HCT116 (cell line): ENCODE results near the gene RFWD3. TPM values are rescaled to one million over a fixed set of nuclear protein-coding genes. Genes with fewer than 3 reads are reported as not detected.

Source experiments
- ATAC-seq: fragments of 200-7000 bp; cut with Tn5 transposase; 2 replicates; pipeline ENCODE4 v1.9.1; 2020; ENCODE audit warnings: mild to moderate bottlenecking, moderate library complexity
- BruUV-seq: library from RNA; stranded (reverse); fragments of 400-500 nt; replicated peaks from 2 replicates; lab custom pipeline; 2021; lab: Mats Ljungman, UMichigan
- CTCF ChIA-PET: fragments of 300-600 bp; sonication (Branson Sonifier 250); formaldehyde crosslinking; loops from one replicate; lab custom pipeline; 2021; ENCODE audit warnings: antibody characterized with exemption; lab: Charles Lee
- POLR2A ChIA-PET: fragments of 300-600, 350-600 bp; sonication (Branson Sonifier 250); formaldehyde crosslinking; loops from one replicate; lab custom pipeline; 2021; ENCODE audit warnings: antibody characterized with exemption; lab: Charles Lee
- RAD21 ChIA-PET, 2 experiments: fragments of 300-600 bp; sonication (Branson Sonifier 250); formaldehyde crosslinking; loops; one replicate each; lab custom pipeline; 2023; ENCODE audit warnings: low total read pairs in 2 of 2; ENCODE audit not compliant: uncharacterized antibody in 2 of 2, unreplicated experiment in 2 of 2, low non-redundant PET in 1 of 2; lab: Charles Lee
- DNase-seq: peaks from one replicate; pipeline ENCODE4 v3.0.0-alpha.2; 2010; ENCODE audit warnings: low read depth, low spot score
- H2AFZ ChIP-seq: fragments of 200-600 bp; shearing (Covaris generic), sonication (generic); 2 replicates; pipeline ENCODE4 v1.6.1; 2017; ENCODE audit warnings: low read depth, mixed run types, mixed read lengths, antibody characterized with exemption, low read length; ENCODE audit not compliant: poor library complexity, severe bottlenecking
- H3K27ac ChIP-seq: 2 replicates; pipeline ENCODE4 v1.5.1; 2012; ENCODE audit warnings: low read depth, low read length
- H3K27me3 ChIP-seq: fragments of 200-600 bp; sonication (generic); 2 replicates; pipeline ENCODE4 v1.6.1; 2016; ENCODE audit warnings: mixed run types, low read length, mixed read lengths; ENCODE audit not compliant: insufficient read depth
- H3K36me3 ChIP-seq, 2 experiments: fragments of 200-500 bp in 1 of 2; fragments of 200-600 bp in 1 of 2; sonication (Bioruptor generic) in 1 of 2; sonication (generic) in 1 of 2; 2 replicates each; pipeline versions ENCODE4 v1.5.1 to v1.6.1; 2014 to 2016; ENCODE audit warnings: low read length in 2 of 2, inconsistent platforms in 1 of 2, mixed read lengths in 1 of 2, mixed run types in 1 of 2; ENCODE audit not compliant: insufficient read depth in 2 of 2, control insufficient read depth in 1 of 2
- H3K4me1 ChIP-seq, 2 experiments: fragments of 200-600 bp in 1 of 2; sonication (generic) in 1 of 2; 2 replicates each; pipeline versions ENCODE4 v1.5.1 to v1.6.1; 2012 to 2017; ENCODE audit warnings: low read length in 2 of 2, inconsistent platforms in 1 of 2, mild to moderate bottlenecking in 1 of 2, mixed read lengths in 1 of 2, mixed run types in 1 of 2, moderate library complexity in 1 of 2; ENCODE audit not compliant: insufficient read depth in 2 of 2, control insufficient read depth in 1 of 2
- H3K4me2 ChIP-seq: fragments of 200-600 bp; sonication (generic); 2 replicates; pipeline ENCODE4 v1.6.1; 2017; ENCODE audit warnings: mixed run types, low read length, mixed read lengths
- H3K4me3 ChIP-seq, 2 experiments: fragments of 200-600 bp in 1 of 2; sonication (generic) in 1 of 2; replicated peaks in 1 of 2; 2 replicates each; pipeline ENCODE4 v1.5.1; 2011 to 2016; ENCODE audit warnings: low read length in 2 of 2, control low read depth in 1 of 2, low read depth in 1 of 2, mild to moderate bottlenecking in 1 of 2, mixed read lengths in 1 of 2, mixed run types in 1 of 2
- H3K79me2 ChIP-seq: fragments of 200-600 bp; sonication (generic); 2 replicates; pipeline ENCODE4 v1.6.1; 2017; ENCODE audit warnings: mild to moderate bottlenecking, mixed run types, low read length, moderate library complexity, mixed read lengths; ENCODE audit not compliant: insufficient read depth
- H3K9ac ChIP-seq: fragments of 200-600 bp; sonication (generic); 2 replicates; pipeline ENCODE4 v1.6.1; 2016; ENCODE audit warnings: low read length, mixed read lengths
- H3K9me2 ChIP-seq: fragments of 200-600 bp; sonication (generic), shearing (Covaris generic); 2 replicates; pipeline ENCODE4 v1.6.1; 2017; ENCODE audit warnings: mixed run types, mild to moderate bottlenecking, moderate library complexity; ENCODE audit not compliant: insufficient read depth
- H3K9me3 ChIP-seq, 2 experiments: fragments of 200-500 bp in 1 of 2; fragments of 200-600 bp in 1 of 2; sonication (Bioruptor generic) in 1 of 2; sonication (generic) in 1 of 2; 2 replicates each; pipeline ENCODE4 v1.6.1; 2014 to 2017; ENCODE audit warnings: low read length in 2 of 2, mixed read lengths in 2 of 2, inconsistent platforms in 1 of 2, low read depth in 1 of 2, mild to moderate bottlenecking in 1 of 2, mixed run types in 1 of 2, moderate library complexity in 1 of 2; ENCODE audit not compliant: control insufficient read depth in 1 of 2, insufficient read depth in 1 of 2
- H4K20me1 ChIP-seq: fragments of 200-600 bp; sonication (generic), shearing (Covaris generic); 2 replicates; pipeline ENCODE4 v1.6.1; 2017; ENCODE audit warnings: mixed run types, mild to moderate bottlenecking, moderate library complexity; ENCODE audit not compliant: insufficient read depth
- ATF3 ChIP-seq: IDR thresholded peaks from 2 replicates; pipeline ENCODE4 v1.6.1; 2012
- CBX3 ChIP-seq: IDR thresholded peaks from 2 replicates; pipeline ENCODE4 v1.6.1; 2012; ENCODE audit warnings: low read depth
- CEBPB ChIP-seq: IDR thresholded peaks from 2 replicates; pipeline ENCODE4 v1.6.1; 2012; ENCODE audit warnings: low read depth
- EGR1 ChIP-seq: IDR thresholded peaks from 2 replicates; pipeline ENCODE4 v1.6.1; 2012; ENCODE audit warnings: low read depth
- EZH2 ChIP-seq: fragments of 200-600 bp; sonication (generic); IDR thresholded peaks from 2 replicates; pipeline ENCODE4 v1.6.1; 2017; ENCODE audit warnings: antibody characterized with exemption, mixed run types
- EZH2phosphoT487 ChIP-seq: fragments of 200-600 bp; IDR thresholded peaks from 2 replicates; pipeline ENCODE4 v1.6.1; 2018; ENCODE audit warnings: antibody characterized with exemption, borderline replicate concordance
- JUND ChIP-seq: IDR thresholded peaks from 2 replicates; pipeline ENCODE4 v1.6.1; 2012
- POLR2AphosphoS5 ChIP-seq: IDR thresholded peaks from 2 replicates; pipeline ENCODE4 v1.6.1; 2011; ENCODE audit warnings: mild to moderate bottlenecking, low read depth, low read length, moderate library complexity
- RAD21 ChIP-seq: IDR thresholded peaks from 2 replicates; pipeline ENCODE4 v1.6.1; 2012; ENCODE audit warnings: low read depth, mild to moderate bottlenecking
- SP1 ChIP-seq: IDR thresholded peaks from 2 replicates; pipeline ENCODE4 v1.6.1; 2012; ENCODE audit warnings: low read depth
- SRF ChIP-seq: IDR thresholded peaks from 2 replicates; pipeline ENCODE4 v1.6.1; 2012; ENCODE audit warnings: low read depth
- TCF7L2 ChIP-seq: IDR thresholded peaks from 2 replicates; pipeline ENCODE4 v1.7.0; 2011; ENCODE audit warnings: borderline replicate concordance, inconsistent platforms; ENCODE audit not compliant: insufficient read depth, insufficient read length; ENCODE audit errors: extremely low read depth
- YY1 ChIP-seq: IDR thresholded peaks from 2 replicates; pipeline ENCODE4 v1.6.1; 2011; ENCODE audit warnings: low read length, low read depth, moderate library complexity, mild to moderate bottlenecking; ENCODE audit not compliant: insufficient replicate concordance; ENCODE audit errors: extremely low read depth
- ZFX ChIP-seq: fragments of 450-650 bp; IDR thresholded peaks from 2 replicates; pipeline ENCODE4 v1.6.1; 2017
- intact Hi-C: fragments of 100-400 bp; cut with micrococcal nuclease; formaldehyde crosslinking; loops from 2 replicates; pipeline ENCODE4 v1.10.0; 2022
- total RNA-seq: library from RNA; stranded (reverse); gene quantifications from one replicate; pipeline ENCODE4 v1.2.1, GENCODE V29; 2021; ENCODE audit not compliant: unreplicated experiment

The RFWD3 gene
- total RNA-seq, 1 experiment from 2014 or later: 83.6 TPM

- TF ChIP-seq EZH2phosphoT487 (no peak), JUND (no peak), SRF (no peak), TCF7L2 (no peak), RAD21 (no peak), EZH2 (no peak)
- TF ChIP-seq, all 23 proteins: peak for 0
These were observed 58.7 kb downstream of the RFWD3 start (continued) for GRCh38 chr16:74607962-74608356.

- 0 out of 2 replicates have a peak, but pooled peaks cover 6% of the 10 kb centered on the region for H4K20me1 ChIP-seq
- no peaks in the 10 kb centered on the region for H3K9me3 ChIP-seq
- peak overlapping the region; percentile 97 for H3K27ac ChIP-seq
- DNase-seq: no peak
- CTCF ChIA-PET: no interaction called here
- no peaks in the 10 kb centered on the region for H3K27me3 ChIP-seq
- peak overlapping the region; percentile 34 for H2AFZ ChIP-seq
- intact Hi-C loops: loop anchor here (10.0 kb wide), 1 partner anchor 123 kb away; no protein-coding TSS in a partner anchor
- POLR2A ChIA-PET: interaction anchor here (0.7 to 1.7 kb wide), 7 partner anchors 9 to 648 kb away, joined by 3 to 8 read pairs (median 7); no protein-coding TSS in a partner anchor
- TF ChIP-seq YY1 (peak; percentile 96), ATF3 (no peak), POLR2AphosphoS5 (no peak), ZFX (no peak), EGR1 (peak; percentile 60; the same call in 1 of the 2 replicates), SP1 (peak; percentile 16; the same call in 1 of the 2 replicates), CBX3 (0 out of 2 replicates have a peak, but pooled peaks have one; percentile 14), CEBPB (peak; percentile 53; the same call in 1 of the 2 replicates), JUND (no peak)
- TF ChIP-seq, all 23 proteins: peak for 5
- H3K4me3 ChIP-seq: peak overlapping the region; percentile 85 to 96
- H3K79me2 ChIP-seq: peaks cover 44% of the 10 kb centered on the region
- H3K4me1 ChIP-seq: peaks cover 35 to 50% of the 10 kb centered on the region in 2 experiments
- H3K36me3 ChIP-seq: no peaks in the 10 kb centered on the region
- peak; percentile 20; the same call in 1 of the 2 replicates for ATAC-seq
- peak overlapping the region; percentile 93 for H3K9ac ChIP-seq
- H3K9me2 ChIP-seq: no peaks in the 10 kb centered on the region
- TSS peak; percentile 97 for BruUV-seq
- peak overlapping the region; percentile 79 for H3K4me2 ChIP-seq
- RAD21 ChIA-PET: interaction anchor here in 1 of 2 experiments (1.0 kb wide), 1 partner anchor 88 kb away, joined by 3 read pairs; no protein-coding TSS in a partner anchor
These were observed 59.2 kb downstream of the RFWD3 start for GRCh38 chr16:74607310-74607961.
